ENCODE results near the gene HK1. TPM values are rescaled to one million over a fixed set of nuclear protein-coding genes. Genes with fewer than 3 reads are reported as not detected.

The HK1 gene
- total and polyA plus RNA-seq, 2 of the 4 experiments (the other 2 are of a cell fraction), result 53.7 to 90.5 TPM

DNA sequence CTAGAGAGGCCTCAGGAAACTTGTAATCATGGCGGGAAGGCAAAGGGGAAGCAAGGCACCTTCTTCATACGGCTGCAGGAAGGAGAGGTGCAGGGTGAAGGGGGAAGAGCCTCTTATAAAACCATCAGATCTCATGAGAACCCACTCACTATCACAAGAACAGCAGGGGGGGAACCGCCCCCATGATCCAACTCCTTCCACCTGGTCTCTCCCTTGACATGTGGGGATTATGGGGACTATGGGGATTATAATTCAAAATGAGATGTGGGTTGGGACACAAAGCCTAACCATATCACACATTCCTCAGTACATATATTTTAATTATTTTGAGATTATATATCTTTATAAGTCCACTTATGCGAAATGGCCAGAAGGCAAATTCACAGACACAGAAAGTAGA, 8.9 kb downstream of the HK1 start:
- Histone ChIP-seq H4K20me1 (ENCODE audit: insufficient read depth, low read length) (no peaks in the 10 kb centered on the region), H3K4me1 (ENCODE audit: control insufficient read depth, insufficient read depth, low read length) (no peaks in the 10 kb centered on the region), H4K5ac (ENCODE audit: low read depth, low read length) (no peak overlapping the region), H2AK5ac (ENCODE audit: low read depth, low read length) (no peak overlapping the region), H4K91ac (ENCODE audit: insufficient read depth, low read depth, low read length) (no peak overlapping the region), H3K9me3 (ENCODE audit: control insufficient read depth, insufficient read depth, low read length) (no peaks in the 10 kb centered on the region), H3K23ac (ENCODE audit: low read depth, low read length) (no peak overlapping the region), H3K56ac (ENCODE audit: extremely low read depth, insufficient read depth, low read length) (no peak overlapping the region), H3K27ac (ENCODE audit: insufficient read depth, low read length) (no peak overlapping the region), H2AK9ac (replicated peaks; ENCODE audit: low read depth, low read length, poor library complexity) (no peak overlapping the region), H2BK120ac (ENCODE audit: low read depth, low read length) (no peak overlapping the region), H3K9me1 (ENCODE audit: insufficient read depth, low read length) (no peaks in the 10 kb centered on the region), H3K4me2 (ENCODE audit: low read depth, low read length) (no peak overlapping the region), H2BK20ac (ENCODE audit: low read depth, low read length) (no peak overlapping the region), H3K18ac (ENCODE audit: low read depth, low read length) (no peak overlapping the region), H3K4me3 (ENCODE audit: insufficient read depth, low read depth, low read length) (no peak overlapping the region), H3K27me3 (ENCODE audit: control insufficient read depth, insufficient read depth, low read length) (peaks cover 48% of the 10 kb centered on the region), H3K79me1 (ENCODE audit: low read depth in 1 of 2, low read length in 2 of 2) (no peaks in the 10 kb centered on the region), H3K4ac (ENCODE audit: low read depth, low read length) (no peak overlapping the region), H4K8ac (ENCODE audit: low read depth in 2 of 2, low read length in 2 of 2) (no peak overlapping the region), H2BK15ac (ENCODE audit: low read depth, low read length) (no peak overlapping the region), H2BK5ac (ENCODE audit: low read depth, low read length, poor library complexity, severe bottlenecking) (no peak overlapping the region), H3K9ac (ENCODE audit: low read depth, low read length) (no peak overlapping the region), H3K36me3 (ENCODE audit: control insufficient read depth, insufficient read depth, low read length) (no peaks in the 10 kb centered on the region), H2AFZ (replicated peaks; ENCODE audit: low read length, poor library complexity) (no peak overlapping the region), H3K14ac (replicated peaks; ENCODE audit: low read depth, low read length) (no peak overlapping the region)
- in situ Hi-C loops (cut with MboI; ENCODE audit: low sequenced_read_pairs) (no loop called here), intact Hi-C loops (cut with micrococcal nuclease) (no loop called here), dilution Hi-C loops (cut with HindIII; ENCODE audit: low sequenced_read_pairs, unreplicated experiment) (no loop called here)
- ChIA-PET POLR2A (ENCODE audit: unreplicated experiment) (no interaction called here), CTCF (no interaction called here)
- DNase-seq (no peak), ATAC-seq (ENCODE audit: low read depth) (no peak)
- WGBS, 2 experiments (ENCODE audit: extremely low coverage in 2 of 2, insufficient read length in 1 of 2), result no CpG with 5 or more reads among the region's 4 CpGs
- BruUV-seq (replicated peaks), result no TSS peak
- TF ChIP-seq, protein P1, sequence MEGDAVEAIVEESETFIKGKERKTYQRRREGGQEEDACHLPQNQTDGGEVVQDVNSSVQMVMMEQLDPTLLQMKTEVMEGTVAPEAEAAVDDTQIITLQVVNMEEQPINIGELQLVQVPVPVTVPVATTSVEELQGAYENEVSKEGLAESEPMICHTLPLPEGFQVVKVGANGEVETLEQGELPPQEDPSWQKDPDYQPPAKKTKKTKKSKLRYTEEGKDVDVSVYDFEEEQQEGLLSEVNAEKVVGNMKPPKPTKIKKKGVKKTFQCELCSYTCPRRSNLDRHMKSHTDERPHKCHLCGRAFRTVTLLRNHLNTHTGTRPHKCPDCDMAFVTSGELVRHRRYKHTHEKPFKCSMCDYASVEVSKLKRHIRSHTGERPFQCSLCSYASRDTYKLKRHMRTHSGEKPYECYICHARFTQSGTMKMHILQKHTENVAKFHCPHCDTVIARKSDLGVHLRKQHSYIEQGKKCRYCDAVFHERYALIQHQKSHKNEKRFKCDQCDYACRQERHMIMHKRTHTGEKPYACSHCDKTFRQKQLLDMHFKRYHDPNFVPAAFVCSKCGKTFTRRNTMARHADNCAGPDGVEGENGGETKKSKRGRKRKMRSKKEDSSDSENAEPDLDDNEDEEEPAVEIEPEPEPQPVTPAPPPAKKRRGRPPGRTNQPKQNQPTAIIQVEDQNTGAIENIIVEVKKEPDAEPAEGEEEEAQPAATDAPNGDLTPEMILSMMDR (conservative IDR thresholded peaks at IDR 0.05; ENCODE audit: low read depth, low read length), result no peak
- TF ChIP-seq MAZ (IDR thresholded peaks at IDR 0.05; ENCODE audit: borderline replicate concordance, low read depth, low read length) (no peak), POLR2A (IDR thresholded peaks at IDR 0.05; ENCODE audit: low read depth, low read length) (no peak), SMC3 (IDR thresholded peaks at IDR 0.05; ENCODE audit: low read depth, low read length) (no peak), CHD1 (IDR thresholded peaks at IDR 0.05; ENCODE audit: low read depth, low read length) (no peak), MAFK (IDR thresholded peaks at IDR 0.05; ENCODE audit: low read depth, low read length) (no peak), RFX5 (IDR thresholded peaks at IDR 0.05; ENCODE audit: low read depth, low read length) (no peak), RCOR1 (IDR thresholded peaks at IDR 0.05; ENCODE audit: insufficient replicate concordance, low read length) (no peak), FOS (IDR thresholded peaks at IDR 0.05; ENCODE audit: low read depth, low read length) (no peak), MXI1 (IDR thresholded peaks at IDR 0.05; ENCODE audit: borderline replicate concordance, low read depth, low read length) (no peak), RAD21 (IDR thresholded peaks at IDR 0.05; ENCODE audit: low read length) (no peak), BHLHE40 (IDR thresholded peaks at IDR 0.05; ENCODE audit: low read depth, low read length) (no peak), CEBPB (IDR thresholded peaks at IDR 0.05; ENCODE audit: low read depth, low read length) (no peak)
- TF ChIP-seq, protein P2, sequence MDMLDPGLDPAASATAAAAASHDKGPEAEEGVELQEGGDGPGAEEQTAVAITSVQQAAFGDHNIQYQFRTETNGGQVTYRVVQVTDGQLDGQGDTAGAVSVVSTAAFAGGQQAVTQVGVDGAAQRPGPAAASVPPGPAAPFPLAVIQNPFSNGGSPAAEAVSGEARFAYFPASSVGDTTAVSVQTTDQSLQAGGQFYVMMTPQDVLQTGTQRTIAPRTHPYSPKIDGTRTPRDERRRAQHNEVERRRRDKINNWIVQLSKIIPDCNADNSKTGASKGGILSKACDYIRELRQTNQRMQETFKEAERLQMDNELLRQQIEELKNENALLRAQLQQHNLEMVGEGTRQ (IDR thresholded peaks at IDR 0.05; ENCODE audit: low read depth, low read length), result no peak
- TF ChIP-seq, protein P3, sequence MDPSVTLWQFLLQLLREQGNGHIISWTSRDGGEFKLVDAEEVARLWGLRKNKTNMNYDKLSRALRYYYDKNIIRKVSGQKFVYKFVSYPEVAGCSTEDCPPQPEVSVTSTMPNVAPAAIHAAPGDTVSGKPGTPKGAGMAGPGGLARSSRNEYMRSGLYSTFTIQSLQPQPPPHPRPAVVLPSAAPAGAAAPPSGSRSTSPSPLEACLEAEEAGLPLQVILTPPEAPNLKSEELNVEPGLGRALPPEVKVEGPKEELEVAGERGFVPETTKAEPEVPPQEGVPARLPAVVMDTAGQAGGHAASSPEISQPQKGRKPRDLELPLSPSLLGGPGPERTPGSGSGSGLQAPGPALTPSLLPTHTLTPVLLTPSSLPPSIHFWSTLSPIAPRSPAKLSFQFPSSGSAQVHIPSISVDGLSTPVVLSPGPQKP (IDR thresholded peaks at IDR 0.05; ENCODE audit: borderline replicate concordance, low read depth, low read length), result no peak
